ENCODE data around the gene PRR35.

The PRR35 gene

DNA sequence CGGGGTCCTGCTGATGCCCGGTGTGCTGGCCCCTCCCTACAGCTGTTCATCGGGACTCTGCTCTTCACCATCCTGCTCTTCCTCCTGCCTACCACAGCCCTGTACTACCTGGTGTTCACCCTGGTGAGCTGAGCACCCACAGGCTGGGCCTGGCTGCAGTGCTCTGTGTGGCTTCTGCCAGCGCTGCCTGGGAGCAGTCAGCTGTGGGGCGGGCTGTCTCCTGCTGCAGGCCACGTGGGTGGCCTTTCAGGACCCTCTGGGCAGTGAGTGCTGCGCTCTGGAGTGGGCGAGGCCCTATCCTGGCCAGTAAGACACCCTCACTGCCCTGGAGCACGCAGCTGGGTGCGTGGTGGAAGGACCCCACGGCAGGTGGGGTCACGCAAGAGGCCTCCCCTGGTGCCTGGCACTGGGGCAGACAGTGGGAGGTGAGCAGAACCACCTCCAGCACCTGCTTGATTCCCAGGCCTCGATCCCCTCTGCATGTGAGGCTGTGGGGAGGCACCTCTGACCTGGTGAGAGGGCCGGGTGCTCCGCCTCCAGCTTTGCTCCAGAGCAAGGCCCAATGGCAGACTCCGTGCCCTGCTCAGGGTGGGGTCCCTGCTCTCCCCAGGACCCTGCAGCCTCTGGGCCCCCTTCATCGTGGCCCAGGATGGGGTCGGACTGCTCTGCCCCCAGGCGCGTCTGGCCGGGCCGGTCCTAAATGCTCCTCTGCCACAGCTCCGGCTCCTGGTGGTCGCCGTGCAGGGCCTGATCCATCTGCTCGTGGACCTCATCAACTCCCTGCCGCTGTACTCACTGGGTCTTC lies 20.1 kb downstream of the PRR35 start:
- no peak for DNase-seq (ENCODE audit: low spot score)
- no peak overlapping the region for H3K27ac ChIP-seq
- TF ChIP-seq, protein P1, sequence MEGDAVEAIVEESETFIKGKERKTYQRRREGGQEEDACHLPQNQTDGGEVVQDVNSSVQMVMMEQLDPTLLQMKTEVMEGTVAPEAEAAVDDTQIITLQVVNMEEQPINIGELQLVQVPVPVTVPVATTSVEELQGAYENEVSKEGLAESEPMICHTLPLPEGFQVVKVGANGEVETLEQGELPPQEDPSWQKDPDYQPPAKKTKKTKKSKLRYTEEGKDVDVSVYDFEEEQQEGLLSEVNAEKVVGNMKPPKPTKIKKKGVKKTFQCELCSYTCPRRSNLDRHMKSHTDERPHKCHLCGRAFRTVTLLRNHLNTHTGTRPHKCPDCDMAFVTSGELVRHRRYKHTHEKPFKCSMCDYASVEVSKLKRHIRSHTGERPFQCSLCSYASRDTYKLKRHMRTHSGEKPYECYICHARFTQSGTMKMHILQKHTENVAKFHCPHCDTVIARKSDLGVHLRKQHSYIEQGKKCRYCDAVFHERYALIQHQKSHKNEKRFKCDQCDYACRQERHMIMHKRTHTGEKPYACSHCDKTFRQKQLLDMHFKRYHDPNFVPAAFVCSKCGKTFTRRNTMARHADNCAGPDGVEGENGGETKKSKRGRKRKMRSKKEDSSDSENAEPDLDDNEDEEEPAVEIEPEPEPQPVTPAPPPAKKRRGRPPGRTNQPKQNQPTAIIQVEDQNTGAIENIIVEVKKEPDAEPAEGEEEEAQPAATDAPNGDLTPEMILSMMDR (IDR thresholded peaks at IDR 0.05), result no peak
- no peak overlapping the region for H3K4me3 ChIP-seq

GRCh38 chr16:580946-581498 lies 20.8 kb downstream of the PRR35 start:
- TF ChIP-seq, protein P1 (IDR thresholded peaks at IDR 0.05), result no peak
- H3K4me3 ChIP-seq, result no peak overlapping the region
- no peak for DNase-seq (ENCODE audit: low spot score)

GRCh38 chr16:582218-582613 lies 22.0 kb downstream of the PRR35 start:
- no peak for DNase-seq (ENCODE audit: low spot score)
- H3K27ac ChIP-seq, result no peak overlapping the region
- TF ChIP-seq, protein P1 (IDR thresholded peaks at IDR 0.05), result no peak
- H3K4me3 ChIP-seq, result no peak overlapping the region

More at GRCh38 chr16:580946-581498, 20.8 kb downstream of the PRR35 start:
- H3K27ac ChIP-seq, result no peak overlapping the region

GRCh38 chr16:582614-583331 lies 22.6 kb downstream of the PRR35 start:
- no peak for DNase-seq (ENCODE audit: low spot score)
- no peak overlapping the region for H3K4me3 ChIP-seq
- TF ChIP-seq, protein P1 (IDR thresholded peaks at IDR 0.05), result no peak
- H3K27ac ChIP-seq, result no peak overlapping the region

- TF ChIP-seq, protein P1 (IDR thresholded peaks at IDR 0.05), result no peak
- no peak for DNase-seq (ENCODE audit: low spot score)
- H3K4me3 ChIP-seq, result no peak overlapping the region
- no peak overlapping the region for H3K27ac ChIP-seq
These were observed 23.2 kb downstream of the PRR35 start for GRCh38 chr16:583470-583814.

- H3K4me3 ChIP-seq, result no peak overlapping the region
- no peak for DNase-seq (ENCODE audit: low spot score)
- TF ChIP-seq, protein P1 (IDR thresholded peaks at IDR 0.05), result no peak
- H3K27ac ChIP-seq, result no peak overlapping the region
These were observed 23.8 kb downstream of the PRR35 start for GRCh38 chr16:583815-584591.

All from coronary artery (tissue), 2 donors.